Left ventricle myocardium inferior (tissue), 1 donor: Measurements from ENCODE around the gene CGB2. TPM values are rescaled to one million over a fixed set of nuclear protein-coding genes. Genes with fewer than 3 reads are reported as not detected.
"Not testable (repeated sequence)": the region's sequence is repeated elsewhere in the genome, so short reads cannot be mapped to it uniquely, and the experiment has no call there.

Experiments
- DNase-seq: peaks from one replicate; pipeline ENCODE4 v3.0.0-alpha.2; 2020
- H3K27ac ChIP-seq: fragments of 200-600 bp; replicated peaks from 2 replicates; pipeline ENCODE4 v1.8.0; 2021
- H3K27me3 ChIP-seq: fragments of 200-600 bp; 2 replicates; pipeline ENCODE4 v1.8.0; 2021; ENCODE audit warnings: low read depth
- H3K36me3 ChIP-seq: fragments of 200-600 bp; 2 replicates; pipeline ENCODE4 v1.8.0; 2021
- H3K4me1 ChIP-seq: fragments of 200-600 bp; 2 replicates; pipeline ENCODE4 v1.8.0; 2021
- H3K4me3 ChIP-seq: fragments of 200-600 bp; 2 replicates; pipeline ENCODE4 v1.8.0; 2021; ENCODE audit warnings: mild to moderate bottlenecking, moderate library complexity
- H3K9me3 ChIP-seq: fragments of 200-600 bp; replicated peaks from 2 replicates; pipeline ENCODE4 v1.8.0; 2021
- CTCF ChIP-seq: fragments of 200-600 bp; IDR thresholded peaks from 2 replicates; pipeline ENCODE4 v1.8.0; 2021; ENCODE audit warnings: antibody characterized with exemption, mild to moderate bottlenecking, borderline replicate concordance
- intact Hi-C: fragments of 100-400 bp; cut with micrococcal nuclease; formaldehyde crosslinking; loops from one replicate; pipeline ENCODE4 v1.11.0; 2022
- total RNA-seq: library from RNA; stranded (reverse); fragmentation: NEBNext Ultra II Directional; extraction: Animal tissue kit (Norgen Biotek cat#: 25700); gene quantifications from one replicate; pipeline ENCODE4 v1.2.1, GENCODE V29; 2021
- donor health status: DM: no; HTN: yes; CAD: no; lungs with severe emphysema.

The CGB2 gene
- total RNA-seq, 1 donor from 2014 or later: not detected

GRCh38 chr19:49020931-49021895 is 10.5 kb upstream of the CGB2 start:
- no peak for TF ChIP-seq CTCF
- intact Hi-C loops: no loop called here
- H3K27me3 ChIP-seq: peaks cover 34% of the 10 kb centered on the region
- H3K9me3 ChIP-seq: no peaks in the 10 kb centered on the region
- H3K27ac ChIP-seq: no peak overlapping the region
- H3K36me3 ChIP-seq: peaks cover 1% of the 10 kb centered on the region
- H3K4me1 ChIP-seq: peaks cover 27% of the 10 kb centered on the region
- no peak for DNase-seq
- no peak overlapping the region for H3K4me3 ChIP-seq

GRCh38 chr19:49022116-49022515 is 9.6 kb upstream of the CGB2 start:
- peaks cover 31% of the 10 kb centered on the region for H3K27me3 ChIP-seq

GRCh38 chr19:49024233-49024632 is 7.5 kb upstream of the CGB2 start, which contains the start of gene CGB3:
TSS of gene CGB3 (minus strand) at chr19:49024333. CDS start at chr19:49023971, 362 bp downstream.
- H3K4me1 ChIP-seq, H3K27ac ChIP-seq, H3K4me3 ChIP-seq, H3K9me3 ChIP-seq, intact Hi-C loops, DNase-seq, H3K36me3 ChIP-seq: not testable (repeated sequence)
- H3K27me3 ChIP-seq: peaks cover 11% of the 10 kb centered on the region

More at GRCh38 chr19:49022116-49022515, 9.6 kb upstream of the CGB2 start:
- Histone ChIP-seq H3K27ac (no peak overlapping the region), H3K9me3 (no peaks in the 10 kb centered on the region), H3K4me3 (no peak overlapping the region), H3K4me1 (peaks cover 26% of the 10 kb centered on the region), H3K36me3 (no peaks in the 10 kb centered on the region)
- no peak for DNase-seq
- no peak for TF ChIP-seq CTCF
- intact Hi-C loops: no loop called here

GRCh38 chr19:49025088-49025487 is 6.6 kb upstream of the CGB2 start:
- not testable (repeated sequence) for H3K36me3 ChIP-seq

GRCh38 chr19:49025599-49025998 is 6.1 kb upstream of the CGB2 start:
- not testable (repeated sequence) for DNase-seq

More at GRCh38 chr19:49025088-49025487, 6.6 kb upstream of the CGB2 start:
- intact Hi-C loops, H3K9me3 ChIP-seq, H3K27me3 ChIP-seq, H3K27ac ChIP-seq, H3K4me3 ChIP-seq, H3K4me1 ChIP-seq, DNase-seq: not testable (repeated sequence)

GRCh38 chr19:49028686-49029085 is 3.0 kb upstream of the CGB2 start:
- H3K4me3 ChIP-seq, H3K27me3 ChIP-seq, H3K9me3 ChIP-seq, intact Hi-C loops, H3K36me3 ChIP-seq, H3K4me1 ChIP-seq, H3K27ac ChIP-seq, DNase-seq: not testable (repeated sequence)

More at GRCh38 chr19:49025599-49025998, 6.1 kb upstream of the CGB2 start:
- H3K4me1 ChIP-seq, H3K9me3 ChIP-seq, H3K4me3 ChIP-seq, H3K27me3 ChIP-seq, intact Hi-C loops, H3K27ac ChIP-seq, H3K36me3 ChIP-seq: not testable (repeated sequence)

GRCh38 chr19:49029749-49030148 is 1.9 kb upstream of the CGB2 start:
- H3K27ac ChIP-seq, H3K9me3 ChIP-seq, intact Hi-C loops, DNase-seq, H3K27me3 ChIP-seq, H3K36me3 ChIP-seq, H3K4me3 ChIP-seq, H3K4me1 ChIP-seq: not testable (repeated sequence)

- H3K4me1 ChIP-seq, H3K9me3 ChIP-seq, H3K4me3 ChIP-seq, DNase-seq, H3K27ac ChIP-seq, H3K36me3 ChIP-seq, intact Hi-C loops: not testable (repeated sequence)
- peaks cover 13% of the 10 kb centered on the region for H3K27me3 ChIP-seq
Measured at GRCh38 chr19:49030323-49030722, 1.4 kb upstream of the CGB2 start.
